ENCODE measurements around the gene ABCA9. TPM values are rescaled to one million over a fixed set of nuclear protein-coding genes. Genes with fewer than 3 reads are reported as not detected.

Gene ABCA9
- total and polyA plus RNA-seq, 2 experiments from 2014 or later = not detected

DNA sequence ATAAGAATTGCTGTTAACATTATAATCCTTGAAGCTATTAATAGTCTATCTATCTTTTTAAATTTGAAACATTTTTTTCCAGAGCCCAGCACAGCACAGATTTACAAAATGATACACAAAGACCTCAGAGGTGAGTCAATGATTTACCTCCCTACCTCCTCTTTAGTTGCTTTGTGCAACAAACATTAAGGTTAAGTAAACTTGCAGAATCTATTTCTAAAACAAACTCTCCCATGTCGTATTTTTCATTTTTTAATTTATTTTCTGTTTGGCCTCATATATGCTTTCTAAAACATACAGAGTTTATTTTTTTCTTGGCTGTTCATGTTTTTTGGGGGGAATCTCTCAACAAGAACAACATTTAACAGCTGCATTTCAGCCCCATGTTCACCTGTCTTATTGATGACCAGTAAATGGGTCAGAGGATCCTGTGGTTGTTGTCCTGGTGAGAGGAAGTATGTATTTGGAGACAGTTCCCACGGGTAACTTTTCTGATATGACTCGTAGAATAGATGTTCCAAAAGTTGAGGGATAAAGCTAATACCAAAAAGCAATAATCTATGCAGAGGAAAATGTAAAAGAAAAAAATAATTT, 42.6 kb downstream of the ABCA9 start:
- Histone ChIP-seq H4K20me1 (replicated peaks; ENCODE audit: insufficient read depth) (no peaks in the 10 kb centered on the region), H3K36me3 (ENCODE audit: insufficient read depth) (no peaks in the 10 kb centered on the region), H2AFZ (no peak overlapping the region), H3K27me3 (ENCODE audit: insufficient read depth) (no peaks in the 10 kb centered on the region), H3K79me2 (replicated peaks; ENCODE audit: insufficient read depth) (no peaks in the 10 kb centered on the region), H3K4me3 (no peak overlapping the region), H3F3A (replicated peaks; ENCODE audit: low read depth) (no peaks in the 10 kb centered on the region), H3K9me2 (ENCODE audit: insufficient read depth) (no peaks in the 10 kb centered on the region), H3K4me1 (ENCODE audit: insufficient read depth) (no peaks in the 10 kb centered on the region), H3K4me2 (no peak overlapping the region), H3K27ac (ENCODE audit: low read depth) (no peak overlapping the region)
- DNase-seq (ENCODE audit: low spot score) (no peak), ATAC-seq (no peak)
- TF ChIP-seq, protein P1, sequence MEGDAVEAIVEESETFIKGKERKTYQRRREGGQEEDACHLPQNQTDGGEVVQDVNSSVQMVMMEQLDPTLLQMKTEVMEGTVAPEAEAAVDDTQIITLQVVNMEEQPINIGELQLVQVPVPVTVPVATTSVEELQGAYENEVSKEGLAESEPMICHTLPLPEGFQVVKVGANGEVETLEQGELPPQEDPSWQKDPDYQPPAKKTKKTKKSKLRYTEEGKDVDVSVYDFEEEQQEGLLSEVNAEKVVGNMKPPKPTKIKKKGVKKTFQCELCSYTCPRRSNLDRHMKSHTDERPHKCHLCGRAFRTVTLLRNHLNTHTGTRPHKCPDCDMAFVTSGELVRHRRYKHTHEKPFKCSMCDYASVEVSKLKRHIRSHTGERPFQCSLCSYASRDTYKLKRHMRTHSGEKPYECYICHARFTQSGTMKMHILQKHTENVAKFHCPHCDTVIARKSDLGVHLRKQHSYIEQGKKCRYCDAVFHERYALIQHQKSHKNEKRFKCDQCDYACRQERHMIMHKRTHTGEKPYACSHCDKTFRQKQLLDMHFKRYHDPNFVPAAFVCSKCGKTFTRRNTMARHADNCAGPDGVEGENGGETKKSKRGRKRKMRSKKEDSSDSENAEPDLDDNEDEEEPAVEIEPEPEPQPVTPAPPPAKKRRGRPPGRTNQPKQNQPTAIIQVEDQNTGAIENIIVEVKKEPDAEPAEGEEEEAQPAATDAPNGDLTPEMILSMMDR (conservative IDR thresholded peaks at IDR 0.05; ENCODE audit: low read depth in 2 of 2) = no peak
- TF ChIP-seq, protein P2, sequence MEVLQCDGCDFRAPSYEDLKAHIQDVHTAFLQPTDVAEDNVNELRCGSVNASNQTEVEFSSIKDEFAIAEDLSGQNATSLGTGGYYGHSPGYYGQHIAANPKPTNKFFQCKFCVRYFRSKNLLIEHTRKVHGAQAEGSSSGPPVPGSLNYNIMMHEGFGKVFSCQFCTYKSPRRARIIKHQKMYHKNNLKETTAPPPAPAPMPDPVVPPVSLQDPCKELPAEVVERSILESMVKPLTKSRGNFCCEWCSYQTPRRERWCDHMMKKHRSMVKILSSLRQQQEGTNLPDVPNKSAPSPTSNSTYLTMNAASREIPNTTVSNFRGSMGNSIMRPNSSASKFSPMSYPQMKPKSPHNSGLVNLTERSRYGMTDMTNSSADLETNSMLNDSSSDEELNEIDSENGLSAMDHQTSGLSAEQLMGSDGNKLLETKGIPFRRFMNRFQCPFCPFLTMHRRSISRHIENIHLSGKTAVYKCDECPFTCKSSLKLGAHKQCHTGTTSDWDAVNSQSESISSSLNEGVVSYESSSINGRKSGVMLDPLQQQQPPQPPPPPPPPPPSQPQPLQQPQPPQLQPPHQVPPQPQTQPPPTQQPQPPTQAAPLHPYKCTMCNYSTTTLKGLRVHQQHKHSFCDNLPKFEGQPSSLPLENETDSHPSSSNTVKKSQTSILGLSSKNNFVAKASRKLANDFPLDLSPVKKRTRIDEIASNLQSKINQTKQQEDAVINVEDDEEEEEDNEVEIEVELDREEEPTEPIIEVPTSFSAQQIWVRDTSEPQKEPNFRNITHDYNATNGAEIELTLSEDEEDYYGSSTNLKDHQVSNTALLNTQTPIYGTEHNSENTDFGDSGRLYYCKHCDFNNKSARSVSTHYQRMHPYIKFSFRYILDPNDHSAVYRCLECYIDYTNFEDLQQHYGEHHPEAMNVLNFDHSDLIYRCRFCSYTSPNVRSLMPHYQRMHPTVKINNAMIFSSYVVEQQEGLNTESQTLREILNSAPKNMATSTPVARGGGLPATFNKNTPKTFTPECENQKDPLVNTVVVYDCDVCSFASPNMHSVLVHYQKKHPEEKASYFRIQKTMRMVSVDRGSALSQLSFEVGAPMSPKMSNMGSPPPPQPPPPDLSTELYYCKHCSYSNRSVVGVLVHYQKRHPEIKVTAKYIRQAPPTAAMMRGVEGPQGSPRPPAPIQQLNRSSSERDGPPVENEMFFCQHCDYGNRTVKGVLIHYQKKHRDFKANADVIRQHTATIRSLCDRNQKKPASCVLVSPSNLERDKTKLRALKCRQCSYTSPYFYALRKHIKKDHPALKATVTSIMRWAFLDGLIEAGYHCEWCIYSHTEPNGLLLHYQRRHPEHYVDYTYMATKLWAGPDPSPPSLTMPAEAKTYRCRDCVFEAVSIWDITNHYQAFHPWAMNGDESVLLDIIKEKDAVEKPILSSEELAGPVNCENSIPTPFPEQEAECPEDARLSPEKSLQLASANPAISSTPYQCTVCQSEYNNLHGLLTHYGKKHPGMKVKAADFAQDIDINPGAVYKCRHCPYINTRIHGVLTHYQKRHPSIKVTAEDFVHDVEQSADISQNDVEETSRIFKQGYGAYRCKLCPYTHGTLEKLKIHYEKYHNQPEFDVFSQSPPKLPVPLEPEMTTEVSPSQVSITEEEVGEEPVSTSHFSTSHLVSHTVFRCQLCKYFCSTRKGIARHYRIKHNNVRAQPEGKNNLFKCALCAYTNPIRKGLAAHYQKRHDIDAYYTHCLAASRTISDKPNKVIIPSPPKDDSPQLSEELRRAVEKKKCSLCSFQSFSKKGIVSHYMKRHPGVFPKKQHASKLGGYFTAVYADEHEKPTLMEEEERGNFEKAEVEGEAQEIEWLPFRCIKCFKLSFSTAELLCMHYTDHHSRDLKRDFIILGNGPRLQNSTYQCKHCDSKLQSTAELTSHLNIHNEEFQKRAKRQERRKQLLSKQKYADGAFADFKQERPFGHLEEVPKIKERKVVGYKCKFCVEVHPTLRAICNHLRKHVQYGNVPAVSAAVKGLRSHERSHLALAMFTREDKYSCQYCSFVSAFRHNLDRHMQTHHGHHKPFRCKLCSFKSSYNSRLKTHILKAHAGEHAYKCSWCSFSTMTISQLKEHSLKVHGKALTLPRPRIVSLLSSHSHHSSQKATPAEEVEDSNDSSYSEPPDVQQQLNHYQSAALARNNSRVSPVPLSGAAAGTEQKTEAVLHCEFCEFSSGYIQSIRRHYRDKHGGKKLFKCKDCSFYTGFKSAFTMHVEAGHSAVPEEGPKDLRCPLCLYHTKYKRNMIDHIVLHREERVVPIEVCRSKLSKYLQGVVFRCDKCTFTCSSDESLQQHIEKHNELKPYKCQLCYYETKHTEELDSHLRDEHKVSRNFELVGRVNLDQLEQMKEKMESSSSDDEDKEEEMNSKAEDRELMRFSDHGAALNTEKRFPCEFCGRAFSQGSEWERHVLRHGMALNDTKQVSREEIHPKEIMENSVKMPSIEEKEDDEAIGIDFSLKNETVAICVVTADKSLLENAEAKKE (CRISPR knock-in tag; IDR thresholded peaks at IDR 0.05) = no peak
- TF ChIP-seq EZH2 (IDR thresholded peaks at IDR 0.05; ENCODE audit: low read depth, unreplicated experiment) (no peak), STAT1 (IDR thresholded peaks at IDR 0.05; ENCODE audit: unreplicated experiment) (no peak), ZNF114 (CRISPR knock-in tag; IDR thresholded peaks at IDR 0.05) (no peak)
- H3K36me3 Mint-ChIP-seq (ENCODE audit: low read depth) = no peaks in the 10 kb centered on the region
- H3K9me3 Mint-ChIP-seq = no peaks in the 10 kb centered on the region
- no peak overlapping the region for H3K27ac Mint-ChIP-seq
- H3K4me3 Mint-ChIP-seq = no peak overlapping the region
- no peaks in the 10 kb centered on the region for H3K4me1 Mint-ChIP-seq
- H3K27me3 Mint-ChIP-seq (ENCODE audit: insufficient read depth, low read depth, poor library complexity) = peaks cover 1% of the 10 kb centered on the region
